NB4 (cell line): Measurements from ENCODE around the gene INHA.

Source experiments
- CTCF ChIP-seq: IDR thresholded peaks from one replicate; pipeline ENCODE4 v1.5.1; 2012; ENCODE audit warnings: low read depth, low read length
- MAX ChIP-seq: IDR thresholded peaks from 2 replicates; pipeline ENCODE4 v1.6.1; 2011; ENCODE audit warnings: low read depth, low read length
- POLR2A ChIP-seq: IDR thresholded peaks from 2 replicates; pipeline ENCODE4 v1.6.1; 2011; ENCODE audit warnings: mild to moderate bottlenecking; ENCODE audit not compliant: insufficient read length; ENCODE audit errors: extremely low read depth

GRCh38 chr2:219592736-219593135, 20.6 kb downstream of the INHA start:
- TF ChIP-seq CTCF: no peak
- no peak for TF ChIP-seq POLR2A
- TF ChIP-seq MAX: no peak
